GM23338 (cell line): ENCODE data around the gene PDIA5. TPM values are rescaled to one million over a fixed set of nuclear protein-coding genes. Genes with fewer than 3 reads are reported as not detected.
A peak's percentile ranks its signal among the peaks of the same experiment; 100 is the strongest.

Experiments used
- ATAC-seq: fragments of 200-7000 bp; cut with Tn5 transposase; 3 replicates; pipeline ENCODE4 v1.9.1; 2020
- DNase-seq: peaks from one replicate; pipeline ENCODE4 v3.0.0-alpha.2; 2015; ENCODE audit warnings: low spot score
- H2AFZ ChIP-seq: fragments of 200-600 bp; sonication (generic); 2 replicates; pipeline ENCODE4 v1.8.0; 2016; ENCODE audit warnings: antibody characterized with exemption, mild to moderate bottlenecking, moderate library complexity
- H3F3A ChIP-seq: fragments of 200-600 bp; sonication (generic); replicated peaks from 2 replicates; pipeline ENCODE4 v1.8.0; 2017; ENCODE audit warnings: antibody characterized with exemption, mixed run types, low read depth
- H3K27ac ChIP-seq: fragments of 200-600 bp; sonication (generic); 2 replicates; pipeline ENCODE4 v1.6.1; 2016; ENCODE audit warnings: low read depth
- H3K27me3 ChIP-seq: fragments of 200-600 bp; sonication (generic); 2 replicates; pipeline ENCODE4 v1.8.0; 2016; ENCODE audit warnings: mild to moderate bottlenecking, mixed run types, moderate library complexity; ENCODE audit not compliant: insufficient read depth
- H3K36me3 ChIP-seq: fragments of 200-600 bp; sonication (generic); 2 replicates; pipeline ENCODE4 v1.8.0; 2016; ENCODE audit warnings: mild to moderate bottlenecking; ENCODE audit not compliant: insufficient read depth
- H3K4me1 ChIP-seq: fragments of 200-600 bp; sonication (generic); 2 replicates; pipeline ENCODE4 v1.8.0; 2016; ENCODE audit warnings: mild to moderate bottlenecking, moderate library complexity; ENCODE audit not compliant: insufficient read depth
- H3K4me2 ChIP-seq: fragments of 200-600 bp; sonication (generic); 2 replicates; pipeline ENCODE4 v1.7.1; 2017; ENCODE audit warnings: mixed run types
- H3K4me3 ChIP-seq: fragments of 200-600 bp; sonication (generic); 2 replicates; pipeline ENCODE4 v1.6.1; 2016; ENCODE audit warnings: mixed run types
- H3K79me2 ChIP-seq: fragments of 200-600 bp; sonication (generic); replicated peaks from 2 replicates; pipeline ENCODE4 v1.8.0; 2017; ENCODE audit warnings: mild to moderate bottlenecking; ENCODE audit not compliant: insufficient read depth
- H3K9me2 ChIP-seq: fragments of 200-600 bp; sonication (generic); 2 replicates; pipeline ENCODE4 v1.8.0; 2017; ENCODE audit not compliant: insufficient read depth
- H4K20me1 ChIP-seq: fragments of 200-600 bp; sonication (generic); replicated peaks from 2 replicates; pipeline ENCODE4 v1.8.0; 2017; ENCODE audit warnings: mild to moderate bottlenecking; ENCODE audit not compliant: insufficient read depth
- H3K27ac Mint-ChIP-seq: 2 replicates; pipeline ENCODE4 v1.8.0; 2020; ENCODE audit warnings: inconsistent platforms, mild to moderate bottlenecking, moderate library complexity, mixed read lengths
- H3K27me3 Mint-ChIP-seq: 3 replicates; pipeline ENCODE4 v1.8.0; 2022; ENCODE audit warnings: low read depth, mild to moderate bottlenecking, moderate library complexity, mixed read lengths, inconsistent platforms; ENCODE audit not compliant: insufficient read depth, poor library complexity
- H3K36me3 Mint-ChIP-seq: 3 replicates; pipeline ENCODE4 v1.8.0; 2021; ENCODE audit warnings: low read depth, mild to moderate bottlenecking, inconsistent platforms, moderate library complexity, mixed read lengths
- H3K4me1 Mint-ChIP-seq: 3 replicates; pipeline ENCODE4 v1.8.0; 2020; ENCODE audit warnings: mild to moderate bottlenecking, inconsistent platforms, mixed read lengths
- H3K4me3 Mint-ChIP-seq: 3 replicates; pipeline ENCODE4 v1.8.0; 2021; ENCODE audit warnings: moderate library complexity, mild to moderate bottlenecking, inconsistent platforms, mixed read lengths
- H3K9me3 Mint-ChIP-seq: 3 replicates; pipeline ENCODE4 v1.8.0; 2020; ENCODE audit warnings: moderate library complexity, mild to moderate bottlenecking, inconsistent platforms, mixed read lengths
- CTCF ChIP-seq, 2 experiments: fragments of 200-600 bp in 1 of 2; sonication (generic) in 1 of 2; conservative IDR thresholded peaks; 2 replicates each; pipeline versions ENCODE4 v1.5.1 to v1.6.1; 2016 to 2017; ENCODE audit warnings: antibody characterized with exemption in 2 of 2, low read depth in 2 of 2, mild to moderate bottlenecking in 2 of 2, moderate library complexity in 1 of 2
- ETS1 ChIP-seq: IDR thresholded peaks from 2 replicates; pipeline ENCODE4 v1.6.1; 2016; ENCODE audit warnings: antibody characterized with exemption
- EZH2 ChIP-seq: fragments of 200-600 bp; sonication (generic); IDR thresholded peaks from one replicate; pipeline ENCODE4 v1.8.0; 2017; ENCODE audit warnings: antibody characterized with exemption, mild to moderate bottlenecking, low read depth; ENCODE audit not compliant: unreplicated experiment
- EZH2phosphoT487 ChIP-seq: fragments of 200-600 bp; sonication (generic); IDR thresholded peaks from one replicate; pipeline ENCODE4 v1.8.1; 2018; ENCODE audit warnings: antibody characterized with exemption; ENCODE audit not compliant: unreplicated experiment
- JUNB ChIP-seq: IDR thresholded peaks from one replicate; pipeline ENCODE4 v1.6.1; 2016; ENCODE audit warnings: antibody characterized with exemption; ENCODE audit not compliant: unreplicated experiment
- NANOG ChIP-seq: IDR thresholded peaks from 2 replicates; pipeline ENCODE4 v1.6.1; 2016; ENCODE audit warnings: antibody characterized with exemption, borderline replicate concordance
- POLR2AphosphoS5 ChIP-seq: IDR thresholded peaks from 2 replicates; pipeline ENCODE4 v1.6.1; 2016; ENCODE audit warnings: antibody characterized with exemption, low read depth
- STAT1 ChIP-seq: IDR thresholded peaks from one replicate; pipeline ENCODE4 v1.6.1; 2016; ENCODE audit warnings: antibody characterized with exemption; ENCODE audit not compliant: unreplicated experiment
- ZNF331 ChIP-seq: fragments of 250-450 bp; sonication (Bioruptor Pico); IDR thresholded peaks from 2 replicates; pipeline ENCODE4 v1.5.0; 2020; ENCODE audit warnings: low read depth, mild to moderate bottlenecking, moderate library complexity
- ZNF462 ChIP-seq: fragments of 250-450 bp; sonication (Bioruptor Pico); IDR thresholded peaks from 2 replicates; pipeline ENCODE4 v1.5.0; 2020; ENCODE audit warnings: mild to moderate bottlenecking, moderate library complexity
- polyA plus RNA-seq: library from polyadenylated mRNA; unstranded; fragments of >200 nt; fragmentation: Nextera tagmentation; extraction: Ambion mirVana; gene quantifications from 2 replicates; pipeline ENCODE4 v1.2.1, GENCODE V29; 2016
- total RNA-seq: library from RNA; depleted of rRNA; stranded (reverse); fragments of >200 nt; shearing (Covaris generic); gene quantifications from 2 replicates; pipeline ENCODE4 v1.2.3, GENCODE V29; 2014

PDIA5 gene
- total and polyA plus RNA-seq, 2 experiments from 2014 or later = 22.9 to 28.1 TPM

GRCh38 chr3:123028233-123028828, 38.5 kb upstream of the PDIA5 start:
- Mint-ChIP-seq H3K27ac (no peak overlapping the region), H3K36me3 (peaks cover 5% of the 10 kb centered on the region), H3K4me3 (peak overlapping the region; percentile 72), H3K4me1 (peaks cover 31% of the 10 kb centered on the region), H3K9me3 (no peaks in the 10 kb centered on the region), H3K27me3 (peaks cover 23% of the 10 kb centered on the region)
- peak overlapping the region; percentile 81 for H3K4me2 ChIP-seq
- DNase-seq (peak; percentile 88), ATAC-seq (peak; percentile 13)
- peaks cover 10% of the 10 kb centered on the region; the same call in 1 of the 2 replicates for H3K79me2 ChIP-seq
- peaks cover 26% of the 10 kb centered on the region for H3K4me1 ChIP-seq
- H2AFZ ChIP-seq = peak overlapping the region; percentile 53
- H3F3A ChIP-seq = peaks cover 9% of the 10 kb centered on the region; the same call in 1 of the 2 replicates
- H3K9me2 ChIP-seq = no peaks in the 10 kb centered on the region
- TF ChIP-seq EZH2 (no peak), CTCF (conservative IDR thresholded peaks at IDR 0.05; ENCODE audit: low read depth in 2 of 2) (peak; percentile 53 to 67)
- no peaks in the 10 kb centered on the region; the same call in none of the 2 replicates for H4K20me1 ChIP-seq
- H3K4me3 ChIP-seq = peak overlapping the region; percentile 64
- no peaks in the 10 kb centered on the region for H3K36me3 ChIP-seq
- H3K27me3 ChIP-seq = peaks cover 40% of the 10 kb centered on the region
- no peak overlapping the region for H3K27ac ChIP-seq

- no peak overlapping the region for H3K4me3 Mint-ChIP-seq
These were observed 35.8 kb upstream of the PDIA5 start for GRCh38 chr3:123031051-123031450.

More at GRCh38 chr3:123031051-123031450, 35.8 kb upstream of the PDIA5 start:
- no peak overlapping the region for H3K4me3 ChIP-seq
- no peak overlapping the region for H3K27ac ChIP-seq
- peaks cover 10% of the 10 kb centered on the region for H3K27me3 Mint-ChIP-seq
- no peak overlapping the region for H2AFZ ChIP-seq
- no peaks in the 10 kb centered on the region for H3K9me3 Mint-ChIP-seq
- H3K4me1 ChIP-seq = peaks cover 12% of the 10 kb centered on the region
- peaks cover 22% of the 10 kb centered on the region for H3K27me3 ChIP-seq
- H3K4me1 Mint-ChIP-seq = peaks cover 20% of the 10 kb centered on the region
- no peaks in the 10 kb centered on the region for H3K9me2 ChIP-seq
- DNase-seq = no peak
- no peaks in the 10 kb centered on the region for H3K36me3 Mint-ChIP-seq
- peaks cover 9% of the 10 kb centered on the region; the same call in 1 of the 2 replicates for H3F3A ChIP-seq
- H3K79me2 ChIP-seq = no peaks in the 10 kb centered on the region
- no peaks in the 10 kb centered on the region for H3K36me3 ChIP-seq
- TF ChIP-seq CTCF (conservative IDR thresholded peaks at IDR 0.05; ENCODE audit: low read depth in 2 of 2) = no peak
- TF ChIP-seq NANOG = no peak
- no peak for TF ChIP-seq ETS1
- no peak for TF ChIP-seq EZH2phosphoT487
- no peak for TF ChIP-seq POLR2AphosphoS5
- no peak for TF ChIP-seq ZNF462 (CRISPR knock-in tag)
- TF ChIP-seq STAT1 = no peak
- TF ChIP-seq ZNF331 (CRISPR knock-in tag) = no peak
- TF ChIP-seq JUNB = no peak
- no peak overlapping the region for H3K4me2 ChIP-seq
- H4K20me1 ChIP-seq = no peaks in the 10 kb centered on the region
- no peak for ATAC-seq
- no peak overlapping the region for H3K27ac Mint-ChIP-seq
